HG03460 (cell line): ENCODE measurements around the gene SLC25A48.

ENCODE experiments used
- ATAC-seq: cut with Tn5 transposase; IDR thresholded peaks from one replicate; pipeline ENCODE4 v1.9.1; 2021; ENCODE audit not compliant: unreplicated experiment

Gene SLC25A48

GRCh38 chr5:135916638-135917263, 82.3 kb downstream of the SLC25A48 start:
- ATAC-seq = no peak

- ATAC-seq = no peak
Observed at GRCh38 chr5:135920199-135920598, 85.7 kb downstream of the SLC25A48 start.

GRCh38 chr5:135921388-135921787, 86.9 kb downstream of the SLC25A48 start:
- no peak for ATAC-seq

- ATAC-seq = no peak
Observed at GRCh38 chr5:135930029-135930948, 95.8 kb downstream of the SLC25A48 start.

GRCh38 chr5:135930949-135931295, 96.5 kb downstream of the SLC25A48 start:
- ATAC-seq = no peak

GRCh38 chr5:135934939-135935338, 100.5 kb downstream of the SLC25A48 start:
- ATAC-seq = no peak

GRCh38 chr5:135937245-135937911, 102.9 kb downstream of the SLC25A48 start:
- ATAC-seq = no peak
